H9 (cell line): ENCODE measurements around the gene CPLANE1. TPM values are rescaled to one million over a fixed set of nuclear protein-coding genes. Genes with fewer than 3 reads are reported as not detected.

ENCODE experiments used
- DNase-seq: peaks from one replicate; pipeline ENCODE4 v3.0.0-alpha.2; 2017
- H2AFZ ChIP-seq: one replicate; pipeline ENCODE4 v1.6.1; 2013; ENCODE audit warnings: mild to moderate bottlenecking, low read length, control low read depth, moderate library complexity
- H2AK5ac ChIP-seq: 2 replicates; pipeline ENCODE4 v1.6.1; 2013; ENCODE audit warnings: low read length, control low read depth, mixed read lengths; ENCODE audit not compliant: insufficient read length
- H2BK120ac ChIP-seq: one replicate; pipeline ENCODE4 v1.6.1; 2013; ENCODE audit warnings: low read depth, mild to moderate bottlenecking, low read length, control low read depth, inconsistent platforms; ENCODE audit not compliant: poor library complexity, severe bottlenecking
- H2BK12ac ChIP-seq: 2 replicates; pipeline ENCODE4 v1.6.1; 2013; ENCODE audit warnings: low read length, control low read depth, mixed read lengths, low read depth; ENCODE audit not compliant: insufficient read length
- H2BK15ac ChIP-seq: 2 replicates; pipeline ENCODE4 v1.6.1; 2013; ENCODE audit warnings: low read depth, low read length, control low read depth
- H2BK20ac ChIP-seq: one replicate; pipeline ENCODE4 v1.6.1; 2013; ENCODE audit warnings: low read depth, mild to moderate bottlenecking, low read length, control low read depth, inconsistent platforms; ENCODE audit not compliant: poor library complexity, severe bottlenecking
- H2BK5ac ChIP-seq: 2 replicates; pipeline ENCODE4 v1.6.1; 2013; ENCODE audit warnings: low read length, control low read depth, mixed read lengths; ENCODE audit not compliant: insufficient read length
- H3K14ac ChIP-seq: 2 replicates; pipeline ENCODE4 v1.6.1; 2013; ENCODE audit warnings: low read length, control low read depth; ENCODE audit not compliant: insufficient read depth
- H3K18ac ChIP-seq: 2 replicates; pipeline ENCODE4 v1.6.1; 2013; ENCODE audit warnings: low read depth, mild to moderate bottlenecking, mixed read lengths, low read length, control low read depth; ENCODE audit not compliant: insufficient read length
- H3K23ac ChIP-seq: 2 replicates; pipeline ENCODE4 v1.6.1; 2013; ENCODE audit warnings: low read length, control low read depth, mixed read lengths, low read depth; ENCODE audit not compliant: insufficient read length
- H3K23me2 ChIP-seq: 2 replicates; pipeline ENCODE4 v1.6.1; 2013; ENCODE audit warnings: low read depth, mild to moderate bottlenecking, mixed read lengths, low read length, control low read depth; ENCODE audit not compliant: insufficient read length, poor library complexity, severe bottlenecking
- H3K27ac ChIP-seq: 2 replicates; pipeline ENCODE4 v1.5.1; 2013; ENCODE audit warnings: low read length, control low read depth, mixed read lengths, low read depth; ENCODE audit not compliant: insufficient read length
- H3K27me3 ChIP-seq: 2 replicates; pipeline ENCODE4 v1.6.1; 2013; ENCODE audit warnings: low read length, control low read depth, inconsistent platforms; ENCODE audit not compliant: insufficient read depth
- H3K4ac ChIP-seq: 2 replicates; pipeline ENCODE4 v1.6.1; 2013; ENCODE audit warnings: low read depth, mild to moderate bottlenecking, control low read depth, inconsistent platforms, low read length, moderate library complexity
- H3K4me1 ChIP-seq: 2 replicates; pipeline ENCODE4 v1.6.1; 2013; ENCODE audit warnings: low read length, control low read depth, inconsistent platforms; ENCODE audit not compliant: insufficient read depth
- H3K4me2 ChIP-seq: 2 replicates; pipeline ENCODE4 v1.6.1; 2013; ENCODE audit warnings: low read length, control low read depth, mixed read lengths; ENCODE audit not compliant: insufficient read length, insufficient read depth
- H3K56ac ChIP-seq: 2 replicates; pipeline ENCODE4 v1.6.1; 2013; ENCODE audit warnings: low read depth, mild to moderate bottlenecking, mixed read lengths, low read length, control low read depth; ENCODE audit not compliant: insufficient read length
- H3K79me1 ChIP-seq: 2 replicates; pipeline ENCODE4 v1.6.1; 2013; ENCODE audit warnings: low read depth, mild to moderate bottlenecking, moderate library complexity, low read length, control low read depth, inconsistent platforms; ENCODE audit not compliant: insufficient read depth, poor library complexity, severe bottlenecking
- H3K79me2 ChIP-seq: 2 replicates; pipeline ENCODE4 v1.6.1; 2013; ENCODE audit warnings: low read length, control low read depth, inconsistent platforms; ENCODE audit not compliant: insufficient read depth
- H3K9ac ChIP-seq: 2 replicates; pipeline ENCODE4 v1.6.1; 2013; ENCODE audit warnings: low read length, control low read depth, mixed read lengths; ENCODE audit not compliant: insufficient read length; ENCODE audit errors: extremely low read depth
- H3K9me3 ChIP-seq: one replicate; pipeline ENCODE4 v1.6.1; 2013; ENCODE audit warnings: low read depth, low read length, inconsistent platforms; ENCODE audit not compliant: control insufficient read depth
- H3T11ph ChIP-seq: one replicate; pipeline ENCODE4 v1.6.1; 2013; ENCODE audit warnings: mild to moderate bottlenecking, low read length, control low read depth, inconsistent platforms
- H4K20me1 ChIP-seq: one replicate; pipeline ENCODE4 v1.6.1; 2013; ENCODE audit not compliant: control insufficient read depth, insufficient read length, insufficient read depth
- H4K5ac ChIP-seq: 2 replicates; pipeline ENCODE4 v1.6.1; 2013; ENCODE audit warnings: low read depth, mild to moderate bottlenecking, mixed read lengths, low read length, control low read depth; ENCODE audit not compliant: insufficient read length
- H4K8ac ChIP-seq: replicated peaks from 2 replicates; pipeline ENCODE4 v1.6.1; 2013; ENCODE audit warnings: low read length, control low read depth, mixed read lengths, low read depth; ENCODE audit not compliant: insufficient read length
- H4K91ac ChIP-seq: 2 replicates; pipeline ENCODE4 v1.6.1; 2013; ENCODE audit warnings: low read depth, mild to moderate bottlenecking, moderate library complexity, mixed read lengths, low read length, control low read depth; ENCODE audit not compliant: insufficient read length
- H3K27ac Mint-ChIP-seq, 3 experiments: 2 replicates in 2 of 3; 3 replicates in 1 of 3; pipeline ENCODE4 v1.8.0; 2020 to 2021; ENCODE audit warnings: mixed read lengths in 3 of 3, mild to moderate bottlenecking in 1 of 3, moderate library complexity in 1 of 3
- H3K27me3 Mint-ChIP-seq: 2 replicates; pipeline ENCODE4 v1.8.0; 2021; ENCODE audit warnings: low read depth, mild to moderate bottlenecking, moderate library complexity, mixed read lengths
- H3K36me3 Mint-ChIP-seq, 3 experiments: 2 replicates in 2 of 3; 3 replicates in 1 of 3; pipeline ENCODE4 v1.8.0; 2020 to 2021; ENCODE audit warnings: low read depth in 3 of 3, mixed read lengths in 3 of 3; ENCODE audit not compliant: insufficient read depth in 1 of 3
- H3K4me1 Mint-ChIP-seq, 2 experiments: 2 replicates each; pipeline ENCODE4 v1.8.0; 2020; ENCODE audit warnings: mixed read lengths in 2 of 2
- H3K4me3 Mint-ChIP-seq, 2 experiments: 2 replicates in 1 of 2; 3 replicates in 1 of 2; pipeline ENCODE4 v1.8.0; 2020 to 2021; ENCODE audit warnings: mild to moderate bottlenecking in 2 of 2, mixed read lengths in 2 of 2, moderate library complexity in 1 of 2
- H3K9me3 Mint-ChIP-seq, 2 experiments: 2 replicates in 1 of 2; 3 replicates in 1 of 2; pipeline ENCODE4 v1.8.0; 2020; ENCODE audit warnings: mild to moderate bottlenecking in 2 of 2, mixed read lengths in 2 of 2, moderate library complexity in 1 of 2
- CTCF ChIP-seq: fragments of 200-600 bp; sonication (generic); conservative IDR thresholded peaks from 3 replicates; pipeline ENCODE4 v1.8.0; 2021; ENCODE audit warnings: antibody characterized with exemption, mild to moderate bottlenecking
- WGBS: extraction: QIAGEN DNeasy Blood & Tissue Kit; methylation state at CpG from one replicate; pipeline ENCODE4 v1.1.7; 2013; ENCODE audit warnings: missing lambda C conversion rate, low lambda C conversion rate, mixed read lengths; ENCODE audit not compliant: insufficient read length; ENCODE audit errors: extremely low coverage; 5-methylcytosine and 5-hydroxymethylcytosine counted together
- total RNA-seq: library from RNA; stranded (reverse); gene quantifications from 2 replicates; pipeline ENCODE4 v1.2.1, GENCODE V29; 2021

The CPLANE1 gene
- total RNA-seq, 1 experiment from 2014 or later: 11.6 TPM

DNA sequence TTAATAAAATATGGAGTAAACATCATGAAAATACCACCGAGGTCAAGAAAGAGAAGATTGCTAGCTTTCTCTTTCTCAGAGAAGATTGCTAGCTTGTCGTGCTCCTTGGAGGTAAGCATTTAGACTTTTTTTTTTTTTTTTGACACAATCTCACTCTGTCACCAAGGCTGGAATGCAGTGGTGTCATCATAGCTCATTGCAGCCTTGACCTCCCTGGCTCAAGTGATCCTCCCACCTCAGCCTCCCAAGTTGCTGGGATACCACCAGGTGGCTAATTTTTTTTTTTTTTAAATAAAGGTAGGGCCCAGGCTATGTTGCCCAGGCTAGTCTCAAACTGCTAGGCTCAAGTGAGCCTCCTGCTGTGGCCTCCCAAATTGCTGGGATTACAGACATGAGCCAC, 26.3 kb upstream of the CPLANE1 start:
- H4K5ac ChIP-seq: no peak overlapping the region
- no peak overlapping the region for H3K27ac ChIP-seq
- H3K4me1 ChIP-seq: no peaks in the 10 kb centered on the region
- no peak overlapping the region for H2BK120ac ChIP-seq
- Mint-ChIP-seq H3K4me3 (no peak overlapping the region), H3K36me3 (peaks cover 7 to 11% (median 8%) of the 10 kb centered on the region in 3 experiments; a peak in 6 of 7 replicates), H3K4me1 (peaks cover 0 to 4% of the 10 kb centered on the region in 2 experiments; a peak in 1 of 4 replicates), H3K9me3 (peaks cover 32 to 44% of the 10 kb centered on the region in 2 experiments), H3K27ac (no peak overlapping the region), H3K27me3 (peaks cover under 1% of the 10 kb centered on the region; the same call in 1 of the 2 replicates)
- no peak overlapping the region for H2BK20ac ChIP-seq
- H2AK5ac ChIP-seq: no peak overlapping the region
- H3K23me2 ChIP-seq: no peaks in the 10 kb centered on the region
- H4K8ac ChIP-seq: no peak overlapping the region
- no peak overlapping the region for H3K56ac ChIP-seq
- peaks cover 7% of the 10 kb centered on the region for H3K9me3 ChIP-seq
- H2AFZ ChIP-seq: no peak overlapping the region
- H3T11ph ChIP-seq: no peak overlapping the region
- TF ChIP-seq CTCF: no peak
- WGBS: no CpG with 5 or more reads among the region's 2 CpGs
- no peak overlapping the region for H3K14ac ChIP-seq
- H2BK15ac ChIP-seq: no peak overlapping the region
- H3K79me1 ChIP-seq: no peaks in the 10 kb centered on the region
- H3K23ac ChIP-seq: no peak overlapping the region
- no peaks in the 10 kb centered on the region for H3K79me2 ChIP-seq
- H3K27me3 ChIP-seq: no peaks in the 10 kb centered on the region
- H4K91ac ChIP-seq: no peak overlapping the region
- H3K18ac ChIP-seq: no peak overlapping the region
- no peaks in the 10 kb centered on the region for H4K20me1 ChIP-seq
- H3K4ac ChIP-seq: no peak overlapping the region
- H2BK12ac ChIP-seq: no peak overlapping the region
- no peak overlapping the region for H2BK5ac ChIP-seq
- no peak for DNase-seq
- no peak overlapping the region for H3K4me2 ChIP-seq
- no peak overlapping the region for H3K9ac ChIP-seq
